ENCODE data around the gene SHE. TPM values are rescaled to one million over a fixed set of nuclear protein-coding genes. Genes with fewer than 3 reads are reported as not detected.

SHE gene
- total RNA-seq, 1 experiment from 2014 or later: 0.79 TPM

GRCh38 chr1:154502744-154503115 is 518 bp upstream of the SHE start (continued):
- TF ChIP-seq ZSCAN18 (CRISPR knock-in tag; IDR thresholded peaks at IDR 0.05) (no peak), KAT7 (CRISPR knock-in tag; IDR thresholded peaks at IDR 0.05; ENCODE audit: borderline replicate concordance) (peak; percentile 47; the same call in 1 of the 2 replicates), FOXK1 (CRISPR knock-in tag; IDR thresholded peaks at IDR 0.05) (peak; percentile 80), ATF6 (CRISPR knock-in tag; IDR thresholded peaks at IDR 0.05) (peak; percentile 33; the same call in 1 of the 2 replicates), SOX15 (CRISPR knock-in tag; IDR thresholded peaks at IDR 0.05) (no peak), NR1H2 (CRISPR knock-in tag; IDR thresholded peaks at IDR 0.05) (peak; percentile 51; the same call in 1 of the 2 replicates), TP53 (CRISPR knock-in tag; IDR thresholded peaks at IDR 0.05) (peak; percentile 96), NFYB (CRISPR knock-in tag; conservative IDR thresholded peaks at IDR 0.05; ENCODE audit: low read depth) (peak; percentile 69), SP1 (CRISPR knock-in tag; conservative IDR thresholded peaks at IDR 0.05) (no peak; the same call in 1 of the 2 replicates), E2F4 (CRISPR knock-in tag; IDR thresholded peaks at IDR 0.05; ENCODE audit: borderline replicate concordance, low read depth) (peak; percentile 57; the same call in 1 of the 2 replicates), ERG (CRISPR knock-in tag; IDR thresholded peaks at IDR 0.05) (no peak), GRHL2 (CRISPR knock-in tag; IDR thresholded peaks at IDR 0.05; ENCODE audit: insufficient replicate concordance, severe bottlenecking) (no peak), MAX (CRISPR knock-in tag; IDR thresholded peaks at IDR 0.05) (peak; percentile 99), ELF4 (CRISPR knock-in tag; IDR thresholded peaks at IDR 0.05; ENCODE audit: low read depth) (peak; percentile 94), ZNF263 (CRISPR knock-in tag; IDR thresholded peaks at IDR 0.05; ENCODE audit: low read depth) (peak; percentile 67; the same call in 1 of the 2 replicates), IRF2 (CRISPR knock-in tag; IDR thresholded peaks at IDR 0.05; ENCODE audit: borderline replicate concordance, low read depth) (no peak), NFE2L1 (CRISPR knock-in tag; IDR thresholded peaks at IDR 0.05) (peak; percentile 91), USF2 (CRISPR knock-in tag; IDR thresholded peaks at IDR 0.05) (no peak), GTF2I (CRISPR knock-in tag; conservative IDR thresholded peaks at IDR 0.05) (no peak), ZNF396 (CRISPR knock-in tag; IDR thresholded peaks at IDR 0.05; ENCODE audit: borderline replicate concordance) (no peak), STAT6 (CRISPR knock-in tag; conservative IDR thresholded peaks at IDR 0.05; ENCODE audit: low read depth) (no peak), AFF4 (CRISPR knock-in tag; IDR thresholded peaks at IDR 0.05; ENCODE audit: borderline replicate concordance) (0 out of 2 replicates have a peak, but pooled peaks have one; percentile 58), ZNF317 (CRISPR knock-in tag; IDR thresholded peaks at IDR 0.05; ENCODE audit: borderline replicate concordance, low read depth) (peak; percentile 56; the same call in 1 of the 2 replicates), CDX4 (CRISPR knock-in tag; IDR thresholded peaks at IDR 0.05; ENCODE audit: borderline replicate concordance) (no peak), EMX1 (CRISPR knock-in tag; IDR thresholded peaks at IDR 0.05) (no peak)
